GM19468 (cell line): Measurements from ENCODE around the gene NDUFS2.

ENCODE experiments used
- ATAC-seq: cut with Tn5 transposase; IDR thresholded peaks from one replicate; pipeline ENCODE4 v1.9.1; 2021; ENCODE audit warnings: mild to moderate bottlenecking, moderate library complexity, moderate number of reproducible peaks; ENCODE audit not compliant: unreplicated experiment; ENCODE audit errors: extremely low read depth

NDUFS2 gene

DNA sequence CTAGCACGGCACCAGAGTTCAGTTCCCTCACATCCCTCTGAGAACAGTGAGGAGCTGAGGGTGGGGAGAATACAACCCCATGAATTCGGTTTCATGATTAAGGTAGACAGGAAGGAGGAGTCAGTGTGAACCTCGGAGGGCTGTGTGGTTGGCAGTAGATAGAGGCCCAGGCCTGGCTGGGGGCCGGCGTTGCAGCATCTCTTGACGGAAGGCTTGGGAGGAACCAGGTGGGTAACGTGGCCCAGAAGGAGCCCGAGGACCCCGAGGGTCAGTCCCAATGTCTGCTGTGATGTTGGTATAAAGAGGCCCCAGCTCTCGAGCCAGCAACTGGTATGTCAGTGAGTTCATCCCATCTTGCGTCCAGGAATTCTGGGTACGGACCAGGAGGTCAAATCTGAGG, 30.5 kb upstream of the NDUFS2 start:
- ATAC-seq, result no peak

DNA sequence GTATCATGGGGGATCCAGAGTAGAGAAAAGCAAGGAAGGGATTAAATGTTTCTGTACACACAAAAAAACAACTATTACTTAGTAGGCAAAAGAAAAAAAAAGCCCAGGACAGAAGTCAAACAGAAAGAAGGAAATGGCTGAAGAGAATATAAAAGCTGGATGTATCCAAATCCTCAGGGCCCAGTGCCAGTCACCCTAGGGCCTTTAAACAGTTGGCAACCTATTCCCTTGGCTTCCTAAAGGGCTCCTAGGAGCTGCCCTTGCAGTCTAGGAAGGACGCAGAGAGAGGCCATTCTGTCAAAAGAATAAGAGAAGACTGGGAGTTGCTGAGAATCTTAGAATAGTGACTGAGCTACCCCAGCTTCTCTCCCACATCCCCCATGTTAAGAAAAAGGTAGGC, 29.8 kb upstream of the NDUFS2 start:
- ATAC-seq, result no peak

DNA sequence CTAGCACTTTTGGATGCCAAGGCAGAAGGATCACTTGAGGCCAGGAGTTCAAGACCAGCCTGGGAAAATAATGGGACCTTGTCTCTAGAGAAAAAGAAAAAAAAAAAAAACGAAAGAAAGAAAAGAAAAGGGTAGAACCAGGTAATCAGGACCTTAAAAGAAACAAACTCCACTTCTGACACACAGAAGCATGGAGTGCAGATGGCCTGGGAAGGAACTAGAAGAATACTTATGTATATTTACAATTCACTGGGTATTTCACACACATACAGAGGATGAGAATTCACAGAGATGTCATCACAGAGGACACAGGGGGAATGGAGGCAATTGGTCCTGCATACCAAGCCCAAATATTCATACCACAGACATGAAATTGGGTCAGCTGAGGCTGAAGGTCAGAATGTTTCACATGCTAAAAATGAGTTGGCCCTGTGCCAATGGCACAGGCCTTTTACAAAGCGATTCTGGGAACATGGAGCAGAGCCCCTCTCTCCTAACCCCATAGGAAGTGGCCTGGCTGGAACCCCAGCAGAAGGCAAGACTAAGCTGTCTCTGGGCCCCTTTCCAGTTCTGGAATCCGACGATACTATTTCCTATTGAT, 29.3 kb upstream of the NDUFS2 start:
- no peak for ATAC-seq

- ATAC-seq, result no peak
Measured at GRCh38 chr1:161173711-161174110, 28.5 kb upstream of the NDUFS2 start.

DNA sequence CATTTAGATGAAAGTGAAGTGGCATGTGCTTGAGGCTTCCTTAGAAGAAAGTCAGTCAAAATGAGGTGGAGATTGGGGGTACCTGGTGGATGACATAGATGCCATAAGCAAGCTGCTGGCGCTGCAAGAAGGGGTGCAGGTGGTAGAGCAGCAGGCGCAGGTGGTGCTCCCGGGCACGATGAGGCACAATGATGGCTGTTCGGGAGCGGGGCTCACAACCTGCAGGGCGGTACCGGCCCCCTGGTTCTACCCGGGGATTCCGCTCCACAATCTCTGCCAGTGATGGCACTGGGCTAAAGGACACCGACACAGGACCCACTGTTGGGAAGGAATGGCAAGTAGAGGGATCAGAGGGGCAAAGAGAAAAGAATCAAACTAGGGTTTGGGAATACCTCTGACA, 27.3 kb upstream of the NDUFS2 start:
- ATAC-seq, result no peak

DNA sequence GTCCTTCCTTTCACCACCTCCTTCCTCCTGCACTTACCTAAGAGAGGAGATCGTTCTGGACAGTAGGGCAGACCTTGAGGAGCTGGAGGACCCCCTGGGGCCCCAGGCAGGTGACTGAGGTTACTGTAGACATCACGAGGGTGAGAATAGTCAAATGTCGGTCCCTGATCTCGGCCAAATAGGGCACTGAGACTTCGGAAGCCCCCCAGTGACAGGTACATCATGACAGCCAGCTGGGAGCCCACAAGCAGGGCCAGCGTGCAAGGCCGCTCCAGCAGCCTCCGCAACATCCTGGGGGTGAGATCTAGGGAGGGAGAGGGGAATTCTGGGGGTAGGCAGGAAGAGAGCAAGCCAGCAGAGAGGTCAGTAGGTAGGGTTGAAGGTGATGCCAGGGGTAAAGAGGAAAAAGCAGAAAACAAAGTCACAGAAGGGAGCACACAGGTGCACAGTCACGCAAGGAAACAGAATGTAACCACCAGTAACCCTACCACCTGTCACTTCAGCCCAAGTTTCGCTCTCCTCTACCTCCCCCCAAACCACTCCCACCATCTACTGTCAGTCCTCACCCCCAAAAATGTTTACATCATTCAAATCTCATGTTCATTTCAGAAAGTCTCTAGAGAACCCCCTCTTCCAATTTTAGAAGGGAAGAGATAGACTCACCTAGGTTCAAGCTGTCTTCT, 26.3 kb upstream of the NDUFS2 start:
- no peak for ATAC-seq

DNA sequence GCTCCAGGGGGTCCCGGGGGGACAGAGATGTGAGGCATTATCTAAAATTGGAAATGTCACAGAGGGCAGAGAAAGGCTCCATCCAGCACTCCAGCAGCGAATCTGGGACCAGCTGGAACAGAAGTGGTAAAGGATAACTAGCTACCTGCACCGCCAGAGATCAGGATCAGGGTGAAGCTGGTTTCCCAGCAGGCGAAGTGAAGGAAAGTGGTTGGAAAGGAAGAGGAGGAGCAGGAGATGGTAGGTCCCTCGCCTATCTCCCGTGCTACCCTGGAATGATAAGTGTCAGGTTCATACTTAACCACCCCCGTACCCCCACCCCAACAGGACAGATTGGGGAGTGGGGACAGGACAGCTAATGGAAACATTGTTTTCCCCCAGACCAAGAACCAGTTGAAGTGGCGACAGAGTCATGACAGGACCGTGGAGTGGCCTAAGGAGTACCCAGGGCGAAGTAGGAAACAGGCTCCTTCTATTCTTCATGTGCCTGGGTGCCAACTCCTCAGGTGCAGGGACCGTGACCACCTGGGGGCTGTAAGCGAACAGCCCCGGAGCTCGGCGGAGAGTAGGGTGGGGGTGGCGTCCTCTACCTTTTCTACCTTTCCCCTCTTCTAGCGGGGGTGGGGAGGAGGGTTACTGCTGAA, 25.6 kb upstream of the NDUFS2 start:
- ATAC-seq, result no peak

DNA sequence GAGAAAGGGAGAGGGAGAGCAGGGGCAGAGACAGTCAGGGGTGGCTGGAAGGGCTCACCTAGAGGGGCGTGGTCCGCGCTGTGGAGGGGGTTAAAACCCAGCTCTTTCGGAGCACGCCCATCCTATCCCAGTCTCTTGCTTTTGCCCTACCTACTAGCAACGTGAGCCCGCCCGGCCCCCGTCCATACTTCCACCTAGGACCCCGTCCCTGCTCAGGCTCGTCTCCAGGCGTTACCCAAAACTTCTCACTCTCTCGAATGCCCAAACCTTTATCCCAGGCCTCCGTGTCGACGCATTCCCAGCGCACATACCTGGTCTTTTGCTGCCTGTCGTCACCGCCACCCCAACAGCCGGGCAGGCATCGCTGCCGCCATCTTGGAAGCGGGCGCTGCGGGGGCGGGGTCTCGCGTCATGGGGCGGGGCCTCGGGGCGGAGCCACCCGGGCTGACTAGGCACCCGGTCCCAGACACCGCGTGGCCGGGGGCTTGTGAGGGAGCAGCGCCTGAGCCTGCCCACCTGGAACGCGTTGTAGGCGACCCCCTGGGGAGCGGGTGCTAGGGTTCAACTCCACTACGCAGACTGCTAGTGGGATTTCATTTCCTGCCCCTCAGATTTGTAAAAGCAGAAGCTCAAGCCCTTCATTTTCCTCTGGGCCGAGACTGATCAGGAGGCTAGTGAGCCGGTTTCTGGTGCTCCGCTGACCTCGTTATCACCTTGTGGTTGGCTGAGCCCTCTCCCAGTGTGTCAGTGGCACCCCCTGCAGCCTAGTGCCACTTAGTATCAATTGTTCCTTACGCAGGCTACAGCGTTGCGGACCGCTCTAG, 24.8 kb upstream of the NDUFS2 start, which contains the start of gene B4GALT3:
TSS of gene B4GALT3 (minus strand) at position 396 of the 824 bp plus-strand sequence. CDS start 1,447 bp downstream, outside the sequence.
- ATAC-seq, result no peak

GRCh38 chr1:161177936-161178244, 24.3 kb upstream of the NDUFS2 start:
- no peak for ATAC-seq

GRCh38 chr1:161179698-161180097, 22.5 kb upstream of the NDUFS2 start:
- no peak for ATAC-seq

GRCh38 chr1:161180639-161181038, 21.5 kb upstream of the NDUFS2 start:
- no peak for ATAC-seq

- no peak for ATAC-seq
Measured at GRCh38 chr1:161182214-161182613, 20.0 kb upstream of the NDUFS2 start.

DNA sequence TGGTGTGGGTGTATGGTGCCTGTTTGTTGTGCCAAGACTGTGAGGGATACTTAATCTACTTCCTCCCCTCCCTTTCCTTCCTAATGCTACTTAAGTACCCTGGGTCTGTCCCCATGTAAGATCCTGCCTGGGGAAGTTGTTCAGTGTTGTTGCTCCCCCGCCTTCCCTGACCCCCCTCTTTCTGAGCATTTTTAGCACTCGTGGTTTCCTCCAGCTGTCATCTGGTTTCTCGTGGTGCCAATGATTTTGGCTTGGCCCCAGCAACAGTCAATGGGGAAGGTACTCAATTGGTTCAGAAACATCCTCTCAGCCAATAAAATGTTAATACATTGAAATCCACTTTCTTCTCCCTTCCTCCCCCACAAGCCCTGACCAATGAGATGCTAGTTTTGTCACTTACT, 16.9 kb upstream of the NDUFS2 start:
- ATAC-seq, result no peak

DNA sequence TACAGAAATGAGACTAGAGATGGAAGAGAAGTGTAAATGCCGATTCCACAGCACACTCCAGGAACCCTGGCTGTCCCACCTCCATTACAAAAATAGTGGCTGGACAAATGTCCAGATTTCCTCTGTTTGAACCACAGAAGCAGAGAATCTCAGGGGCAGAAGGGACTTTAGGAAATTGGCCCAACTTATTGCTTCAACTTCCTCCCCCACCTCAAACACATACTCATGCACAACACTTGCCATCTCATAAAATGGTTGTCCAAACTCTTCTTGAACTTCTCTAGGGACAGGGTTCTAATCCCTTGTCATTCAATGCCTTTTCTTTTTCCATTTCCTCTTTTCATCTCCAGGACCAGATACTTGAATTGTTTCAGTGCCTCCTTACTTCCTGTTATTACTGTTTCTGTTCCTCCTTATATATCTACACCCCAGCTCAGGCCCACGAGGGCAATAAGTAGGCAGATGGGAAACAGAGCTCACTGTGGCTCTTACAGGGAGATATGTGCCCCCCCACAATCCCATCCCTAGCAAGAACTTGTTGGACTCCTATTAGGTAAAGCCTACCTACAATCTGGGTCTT, 16.3 kb upstream of the NDUFS2 start:
- ATAC-seq, result no peak

DNA sequence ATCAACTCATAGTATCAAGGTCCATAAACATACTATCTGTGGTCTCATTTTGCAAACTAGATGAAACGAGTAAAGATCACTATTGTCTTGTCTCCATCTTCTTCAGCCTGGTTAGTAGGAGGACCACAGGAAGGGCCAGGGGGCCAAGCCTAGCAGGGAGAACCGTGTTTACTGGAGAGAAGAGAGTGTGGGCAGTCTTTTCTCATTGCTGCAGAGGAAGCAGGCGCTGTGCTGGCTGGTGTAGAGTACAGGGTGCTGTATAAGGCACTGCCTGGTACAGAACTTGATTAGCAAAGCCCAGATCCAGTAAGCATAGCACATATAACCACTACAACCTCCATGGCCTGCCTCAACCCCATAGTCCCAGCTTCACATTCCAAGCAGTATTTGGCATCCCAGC, 14.9 kb upstream of the NDUFS2 start:
- no peak for ATAC-seq

GRCh38 chr1:161188381-161188780, 13.8 kb upstream of the NDUFS2 start:
- no peak for ATAC-seq

- no peak for ATAC-seq
Measured at GRCh38 chr1:161189036-161189435, 13.1 kb upstream of the NDUFS2 start.

- no peak for ATAC-seq
Measured at GRCh38 chr1:161190962-161191521, 11.1 kb upstream of the NDUFS2 start.

DNA sequence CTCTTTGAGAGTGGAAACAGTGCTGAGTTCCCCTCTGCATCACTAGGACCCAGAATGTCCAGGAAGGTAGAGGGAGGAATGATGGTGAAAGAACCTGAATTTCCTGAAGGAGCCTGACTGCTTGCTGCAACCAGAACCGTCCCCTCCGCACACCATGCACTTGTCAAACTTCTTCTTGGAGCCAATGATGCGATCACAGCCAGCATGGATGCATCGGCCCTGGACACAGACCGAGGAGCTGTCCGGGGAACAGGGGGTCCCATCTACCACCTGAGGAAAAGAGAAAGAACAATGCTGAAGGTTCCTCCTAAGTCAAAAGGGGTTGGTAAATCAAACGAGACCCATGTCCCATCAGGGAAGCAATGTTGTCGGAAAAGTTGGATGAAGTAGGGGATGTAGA, 10.2 kb upstream of the NDUFS2 start:
- ATAC-seq, result no peak
